GM18867 (cell line): ENCODE measurements around the gene VPS33A.
"Not testable (repeated sequence)": the region's sequence is repeated elsewhere in the genome, so short reads cannot be mapped to it uniquely, and the experiment has no call there.

Source experiments
- ATAC-seq: cut with Tn5 transposase; IDR thresholded peaks from one replicate; pipeline ENCODE4 v1.9.1; 2021; ENCODE audit warnings: mild to moderate bottlenecking, moderate library complexity; ENCODE audit not compliant: unreplicated experiment

VPS33A gene

GRCh38 chr12:122258462-122258861 lies 7.8 kb downstream of the VPS33A start:
- ATAC-seq: not testable (repeated sequence)

- no peak for ATAC-seq
Observed at GRCh38 chr12:122250536-122250935, 15.8 kb downstream of the VPS33A start.

- ATAC-seq: no peak
Observed at GRCh38 chr12:122250047-122250446, 16.2 kb downstream of the VPS33A start.

- no peak for ATAC-seq
Observed at GRCh38 chr12:122245553-122245952, 20.7 kb downstream of the VPS33A start.

- no peak for ATAC-seq
Observed at GRCh38 chr12:122244565-122245371, 21.5 kb downstream of the VPS33A start.

GRCh38 chr12:122243965-122244364 lies 22.3 kb downstream of the VPS33A start:
- no peak for ATAC-seq

GRCh38 chr12:122238861-122239260 lies 27.4 kb downstream of the VPS33A start:
- ATAC-seq: no peak

GRCh38 chr12:122235741-122236140 lies 30.6 kb downstream of the VPS33A start:
- no peak for ATAC-seq

- no peak for ATAC-seq
Observed at GRCh38 chr12:122232691-122233090, 33.6 kb downstream of the VPS33A start.

GRCh38 chr12:122230798-122231197 lies 35.5 kb downstream of the VPS33A start:
- no peak for ATAC-seq

GRCh38 chr12:122228092-122228491 lies 38.2 kb downstream of the VPS33A start:
- ATAC-seq: no peak

- ATAC-seq: no peak
Observed at GRCh38 chr12:122227341-122227740, 39.0 kb downstream of the VPS33A start.

GRCh38 chr12:122226366-122227125 lies 39.7 kb downstream of the VPS33A start:
- ATAC-seq: no peak

GRCh38 chr12:122225683-122226365 lies 40.5 kb downstream of the VPS33A start, which contains the start of gene DIABLO:
Gene DIABLO (minus strand): TSS chr12:122226052. CDS start chr12:122226014, 38 bp downstream.
- peak; percentile 87 for ATAC-seq

GRCh38 chr12:122216445-122216844 lies 49.8 kb downstream of the VPS33A start:
- no peak for ATAC-seq

- no peak for ATAC-seq
Observed at GRCh38 chr12:122215771-122216170, 50.5 kb downstream of the VPS33A start.

- ATAC-seq: no peak
Observed at GRCh38 chr12:122208073-122208820, 58.0 kb downstream of the VPS33A start.

- ATAC-seq: no peak
Observed at GRCh38 chr12:122207391-122207790, 58.9 kb downstream of the VPS33A start.

- no peak for ATAC-seq
Observed at GRCh38 chr12:122206976-122207375, 59.3 kb downstream of the VPS33A start.

- no peak for ATAC-seq
Observed at GRCh38 chr12:122206111-122206881, 60.0 kb downstream of the VPS33A start.
